Dedifferentiated amniotic fluid mesenchymal stem cell (primary cell): ENCODE measurements around the gene ZNF630.
"Not testable (repeated sequence)": the region's sequence is repeated elsewhere in the genome, so short reads cannot be mapped to it uniquely, and the experiment has no call there.

Source experiments
- DNase-seq: peaks from one replicate; pipeline ENCODE4 v3.0.0-alpha.2; 2016; ENCODE audit errors: extremely low spot score

The ZNF630 gene

GRCh38 chrX:48028091-48028490 lies 43.3 kb downstream of the ZNF630 start:
- DNase-seq: no peak

- DNase-seq: not testable (repeated sequence)
These were observed 43.9 kb downstream of the ZNF630 start for GRCh38 chrX:48027545-48027944.

- peak; percentile 30 for DNase-seq
These were observed 45.9 kb downstream of the ZNF630 start for GRCh38 chrX:48025561-48025960.

GRCh38 chrX:48022738-48023137 lies 48.7 kb downstream of the ZNF630 start:
- DNase-seq: no peak

- no peak for DNase-seq
These were observed 49.3 kb downstream of the ZNF630 start for GRCh38 chrX:48022100-48022499.

- DNase-seq: peak; percentile 74
These were observed 50.2 kb downstream of the ZNF630 start for GRCh38 chrX:48021026-48021900.

GRCh38 chrX:48020472-48020871 lies 51.0 kb downstream of the ZNF630 start:
- not testable (repeated sequence) for DNase-seq

GRCh38 chrX:48019892-48020291 lies 51.5 kb downstream of the ZNF630 start:
- DNase-seq: not testable (repeated sequence)

GRCh38 chrX:48016583-48017310 lies 54.7 kb downstream of the ZNF630 start:
- DNase-seq: not testable (repeated sequence)

GRCh38 chrX:48009445-48009960 lies 61.9 kb downstream of the ZNF630 start:
- not testable (repeated sequence) for DNase-seq
